K562 (cell line): ENCODE data around the gene PTTG2.

Experiments
- CHD2 ChIP-seq: IDR thresholded peaks from 2 replicates; pipeline ENCODE4 v1.6.1; 2011; ENCODE audit warnings: low read depth, low read length
- DDX20 ChIP-seq: fragments of 450-650 bp; IDR thresholded peaks from 2 replicates; pipeline ENCODE4 v1.6.1; 2016; ENCODE audit warnings: missing genetic modification characterization, low read depth, mild to moderate bottlenecking, missing compliant biosample characterization, moderate library complexity
- FOXM1 ChIP-seq, 2 experiments: fragments of 450-650 bp in 1 of 2; sonication (generic) in 1 of 2; formaldehyde crosslinking in 1 of 2; IDR thresholded peaks; 2 replicates each; pipeline versions ENCODE4 v1.6.1 to v1.9.0; 2017 to 2022; ENCODE audit warnings: low read depth in 2 of 2, mild to moderate bottlenecking in 2 of 2, missing genetic modification reagents in 1 of 2, moderate library complexity in 1 of 2
- HOXB6 ChIP-seq: fragments of 250-450 bp; sonication (Bioruptor Pico); IDR thresholded peaks from 2 replicates; pipeline ENCODE4 v1.5.1; 2022; ENCODE audit warnings: mild to moderate bottlenecking, borderline replicate concordance
- ILF3 ChIP-seq: fragments of 450-650 bp; IDR thresholded peaks from 2 replicates; pipeline ENCODE4 v1.6.1; 2018; ENCODE audit warnings: antibody characterized with exemption, mild to moderate bottlenecking, moderate library complexity, borderline replicate concordance
- PBX2 ChIP-seq, 2 experiments: IDR thresholded peaks in 1 of 2; conservative IDR thresholded peaks in 1 of 2; 2 replicates each; pipeline ENCODE4 v1.6.1; 2016; ENCODE audit warnings: low read depth in 2 of 2, mild to moderate bottlenecking in 1 of 2, missing compliant biosample characterization in 1 of 2, missing genetic modification characterization in 1 of 2, moderate library complexity in 1 of 2
- PHF21A ChIP-seq: fragments of 450-650 bp; IDR thresholded peaks from 2 replicates; pipeline ENCODE4 v1.6.1; 2017; ENCODE audit warnings: low read depth, borderline replicate concordance
- POLR2A ChIP-seq: fragments of 450-650 bp; conservative IDR thresholded peaks from 2 replicates; pipeline ENCODE4 v1.6.1; 2016
- REST ChIP-seq, 2 experiments: fragments of 450-650 bp; formaldehyde crosslinking in 1 of 2; IDR thresholded peaks; 2 replicates each; pipeline versions ENCODE4 v1.4.0 to v1.6.1; 2014 to 2020; ENCODE audit warnings: mild to moderate bottlenecking in 2 of 2, borderline replicate concordance in 1 of 2, low read depth in 1 of 2
- SOX6 ChIP-seq: fragments of 450-650 bp; IDR thresholded peaks from 2 replicates; pipeline ENCODE4 v1.6.1; 2014; ENCODE audit warnings: mild to moderate bottlenecking
- TARDBP ChIP-seq: fragments of 450-650 bp; IDR thresholded peaks from 2 replicates; pipeline ENCODE4 v1.6.1; 2016
- WHSC1 ChIP-seq: IDR thresholded peaks from one replicate; pipeline ENCODE4 v1.6.1; 2012; ENCODE audit warnings: low read length, control low read depth, inconsistent platforms
- ZC3H8 ChIP-seq: fragments of 450-650 bp; IDR thresholded peaks from 2 replicates; pipeline ENCODE4 v1.6.1; 2017
- ZNF354B ChIP-seq: fragments of 250-450 bp; sonication (Bioruptor Pico); IDR thresholded peaks from 2 replicates; pipeline ENCODE4 v1.4.0; 2020

GRCh38 chr4:38003102-38003501 lies 42.9 kb downstream of the PTTG2 start:
- TF ChIP-seq DDX20 (tag): no peak
- no peak for TF ChIP-seq SOX6
- no peak for TF ChIP-seq ZC3H8
- TF ChIP-seq REST (IDR thresholded peaks at IDR 0.05; ENCODE audit: borderline replicate concordance): no peak
- no peak for TF ChIP-seq REST (CRISPR knock-in tag; IDR thresholded peaks at IDR 0.05; ENCODE audit: low read depth)
- no peak for TF ChIP-seq POLR2A
- TF ChIP-seq FOXM1 (IDR thresholded peaks at IDR 0.05; ENCODE audit: low read depth): no peak
- TF ChIP-seq FOXM1 (CRISPR knock-in tag; IDR thresholded peaks at IDR 0.05; ENCODE audit: low read depth): no peak
- no peak for TF ChIP-seq ZNF354B (CRISPR knock-in tag)
- TF ChIP-seq WHSC1: no peak
- no peak for TF ChIP-seq TARDBP
- no peak for TF ChIP-seq HOXB6 (CRISPR knock-in tag)
- no peak for TF ChIP-seq CHD2
- no peak for TF ChIP-seq PHF21A
- no peak for TF ChIP-seq PBX2 (CRISPR knock-in tag; IDR thresholded peaks at IDR 0.05; ENCODE audit: low read depth)
- no peak for TF ChIP-seq PBX2 (tag; conservative IDR thresholded peaks at IDR 0.05; ENCODE audit: low read depth)
- TF ChIP-seq ILF3: no peak
